Panc1 (cell line): ENCODE measurements around the gene ANKRD40. TPM values are rescaled to one million over a fixed set of nuclear protein-coding genes. Genes with fewer than 3 reads are reported as not detected.

Experiments
- ATAC-seq: fragments of 200-7000 bp; cut with Tn5 transposase; 2 replicates; pipeline ENCODE4 v1.9.1; 2020; ENCODE audit warnings: mild to moderate bottlenecking, moderate library complexity
- BruUV-seq: library from RNA; stranded (reverse); fragments of 400-500 nt; replicated peaks from 2 replicates; lab custom pipeline; 2021; lab: Mats Ljungman, UMichigan
- CTCF ChIA-PET: fragments of 300-600 bp; sonication (Branson Sonifier 250); formaldehyde crosslinking; loops from one replicate; lab custom pipeline; 2022; ENCODE audit warnings: antibody characterized with exemption; lab: Charles Lee
- POLR2A ChIA-PET: fragments of 300-600 bp; sonication (Branson Sonifier 250); formaldehyde crosslinking; loops from one replicate; lab custom pipeline; 2022; ENCODE audit warnings: antibody characterized with exemption; lab: Charles Lee
- DNase-seq: peaks from one replicate; pipeline ENCODE4 v3.0.0-alpha.2; 2010; ENCODE audit warnings: low read depth, low spot score
- H3K27ac ChIP-seq: 2 replicates; pipeline ENCODE4 v1.5.1; 2011; ENCODE audit warnings: mild to moderate bottlenecking, low read length, inconsistent platforms
- H3K27me3 ChIP-seq: fragments of 200-500 bp; sonication (Bioruptor generic); 2 replicates; pipeline ENCODE4 v1.6.0; 2014; ENCODE audit warnings: low read length, inconsistent platforms; ENCODE audit not compliant: control insufficient read depth, insufficient read depth
- H3K36me3 ChIP-seq: fragments of 200-500 bp; sonication (Bioruptor generic); 2 replicates; pipeline ENCODE4 v1.5.1; 2014; ENCODE audit warnings: inconsistent platforms, mild to moderate bottlenecking, low read length, moderate library complexity; ENCODE audit not compliant: control insufficient read depth, insufficient read depth
- H3K4me1 ChIP-seq: 2 replicates; pipeline ENCODE4 v1.5.1; 2011; ENCODE audit warnings: inconsistent platforms, mild to moderate bottlenecking, low read length, moderate library complexity; ENCODE audit not compliant: control insufficient read depth, insufficient read depth
- H3K4me3 ChIP-seq, 2 experiments: 2 replicates each; pipeline ENCODE4 v1.5.1; 2011 to 2012; ENCODE audit warnings: low read depth in 2 of 2, low read length in 2 of 2, mild to moderate bottlenecking in 2 of 2, inconsistent platforms in 1 of 2, moderate library complexity in 1 of 2
- H3K9me3 ChIP-seq: fragments of 200-500 bp; sonication (Bioruptor generic); 2 replicates; pipeline ENCODE4 v1.5.1; 2014; ENCODE audit warnings: low read depth, mild to moderate bottlenecking, inconsistent platforms, low read length, moderate library complexity; ENCODE audit not compliant: control insufficient read depth, insufficient read depth
- CTCF ChIP-seq: fragments of 450-650 bp; IDR thresholded peaks from 2 replicates; pipeline ENCODE4 v1.5.1; 2017; ENCODE audit warnings: mild to moderate bottlenecking
- POLR2AphosphoS5 ChIP-seq: IDR thresholded peaks from 2 replicates; pipeline ENCODE4 v1.6.1; 2012; ENCODE audit warnings: mild to moderate bottlenecking, low read depth, low read length, moderate library complexity
- SIN3A ChIP-seq: IDR thresholded peaks from 2 replicates; pipeline ENCODE4 v1.6.1; 2012; ENCODE audit warnings: low read depth, mild to moderate bottlenecking, low read length, moderate library complexity, borderline replicate concordance; ENCODE audit not compliant: insufficient read depth
- TCF7L2 ChIP-seq: IDR thresholded peaks from 2 replicates; pipeline ENCODE4 v1.6.1; 2011; ENCODE audit warnings: mild to moderate bottlenecking, low read depth, low read length, inconsistent platforms
- in situ Hi-C: cut with HindIII; loops from 2 replicates; pipeline ENCODE4 v1.10.0; 2016; ENCODE audit warnings: low sequenced_read_pairs, low pct_unique_long_range_greater_than_20kb
- intact Hi-C: fragments of 100-400 bp; cut with micrococcal nuclease; formaldehyde crosslinking; loops from one replicate; pipeline ENCODE4 v1.10.0; 2022; ENCODE audit not compliant: unreplicated experiment
- total RNA-seq: library from RNA; stranded (reverse); gene quantifications from one replicate; pipeline ENCODE4 v1.2.1, GENCODE V29; 2021; ENCODE audit not compliant: unreplicated experiment
- TF ChIP-seq, protein P1 (sequence below), 2 experiments: IDR thresholded peaks; 2 replicates each; pipeline ENCODE4 v1.6.1; 2011 to 2012; ENCODE audit warnings: low read depth in 2 of 2, control low read depth in 1 of 2, low read length in 1 of 2, mild to moderate bottlenecking in 1 of 2, moderate library complexity in 1 of 2; ENCODE audit not compliant: insufficient read depth in 1 of 2

Gene ANKRD40
- total RNA-seq, 1 experiment from 2014 or later = 57.2 TPM

DNA sequence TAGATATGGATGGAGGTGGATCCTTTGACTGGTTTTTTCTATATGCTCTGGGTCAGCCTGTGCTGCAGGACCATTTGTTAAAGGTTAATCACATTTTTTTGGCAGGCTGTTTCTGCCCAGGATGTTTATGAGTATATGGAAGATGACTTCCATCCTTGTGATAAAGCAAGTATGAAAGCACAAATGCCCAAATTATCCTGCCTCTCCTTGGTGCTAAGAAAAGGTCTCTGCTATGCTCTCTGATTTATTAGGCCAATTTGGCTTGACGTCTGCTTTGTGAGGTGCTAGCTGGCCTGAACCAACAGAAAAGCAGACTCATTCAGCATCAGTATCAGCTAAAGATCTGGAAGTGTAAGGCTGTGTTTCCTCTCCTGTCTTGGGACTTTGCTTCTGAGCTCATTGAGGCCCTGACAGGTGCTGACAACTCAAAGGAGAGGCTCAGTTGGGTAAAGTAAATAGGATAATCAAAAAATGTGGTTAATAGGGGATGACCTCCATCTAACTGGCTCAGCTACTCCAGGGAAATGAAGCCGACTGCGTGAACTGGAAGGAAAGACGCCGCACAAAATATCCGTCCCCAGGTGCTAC is 15.2 kb downstream of the ANKRD40 start:
- Histone ChIP-seq H3K4me1 (peaks cover 67% of the 10 kb centered on the region), H3K9me3 (no peaks in the 10 kb centered on the region), H3K4me3 (no peak overlapping the region), H3K27ac (peak overlapping the region; percentile 29), H3K27me3 (no peaks in the 10 kb centered on the region), H3K36me3 (peaks cover 21% of the 10 kb centered on the region)
- in situ Hi-C loops = no loop called here
- CTCF ChIA-PET = interaction anchor here (0.5 to 1.5 kb wide), 6 partner anchors 13 to 332 kb away, joined by 3 to 5 read pairs (median 4); no protein-coding TSS in a partner anchor
- POLR2A ChIA-PET = interaction anchor here (0.6 kb wide), 2 partner anchors 70 to 1946 kb away, joined by 3 to 6 read pairs; no protein-coding TSS in a partner anchor
- ATAC-seq (no peak), DNase-seq (no peak)
- BruUV-seq = no TSS peak
- TF ChIP-seq TCF7L2 (no peak), CTCF (no peak), SIN3A (no peak), POLR2AphosphoS5 (no peak)
- TF ChIP-seq, protein P1, sequence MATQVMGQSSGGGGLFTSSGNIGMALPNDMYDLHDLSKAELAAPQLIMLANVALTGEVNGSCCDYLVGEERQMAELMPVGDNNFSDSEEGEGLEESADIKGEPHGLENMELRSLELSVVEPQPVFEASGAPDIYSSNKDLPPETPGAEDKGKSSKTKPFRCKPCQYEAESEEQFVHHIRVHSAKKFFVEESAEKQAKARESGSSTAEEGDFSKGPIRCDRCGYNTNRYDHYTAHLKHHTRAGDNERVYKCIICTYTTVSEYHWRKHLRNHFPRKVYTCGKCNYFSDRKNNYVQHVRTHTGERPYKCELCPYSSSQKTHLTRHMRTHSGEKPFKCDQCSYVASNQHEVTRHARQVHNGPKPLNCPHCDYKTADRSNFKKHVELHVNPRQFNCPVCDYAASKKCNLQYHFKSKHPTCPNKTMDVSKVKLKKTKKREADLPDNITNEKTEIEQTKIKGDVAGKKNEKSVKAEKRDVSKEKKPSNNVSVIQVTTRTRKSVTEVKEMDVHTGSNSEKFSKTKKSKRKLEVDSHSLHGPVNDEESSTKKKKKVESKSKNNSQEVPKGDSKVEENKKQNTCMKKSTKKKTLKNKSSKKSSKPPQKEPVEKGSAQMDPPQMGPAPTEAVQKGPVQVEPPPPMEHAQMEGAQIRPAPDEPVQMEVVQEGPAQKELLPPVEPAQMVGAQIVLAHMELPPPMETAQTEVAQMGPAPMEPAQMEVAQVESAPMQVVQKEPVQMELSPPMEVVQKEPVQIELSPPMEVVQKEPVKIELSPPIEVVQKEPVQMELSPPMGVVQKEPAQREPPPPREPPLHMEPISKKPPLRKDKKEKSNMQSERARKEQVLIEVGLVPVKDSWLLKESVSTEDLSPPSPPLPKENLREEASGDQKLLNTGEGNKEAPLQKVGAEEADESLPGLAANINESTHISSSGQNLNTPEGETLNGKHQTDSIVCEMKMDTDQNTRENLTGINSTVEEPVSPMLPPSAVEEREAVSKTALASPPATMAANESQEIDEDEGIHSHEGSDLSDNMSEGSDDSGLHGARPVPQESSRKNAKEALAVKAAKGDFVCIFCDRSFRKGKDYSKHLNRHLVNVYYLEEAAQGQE (IDR thresholded peaks at IDR 0.05; ENCODE audit: insufficient read depth in 1 of 2, low read depth in 2 of 2, low read length in 1 of 2) = no peak
- intact Hi-C loops = loop anchor here (5.0 kb wide), 1 partner anchor 210 kb away; no protein-coding TSS in a partner anchor

DNA sequence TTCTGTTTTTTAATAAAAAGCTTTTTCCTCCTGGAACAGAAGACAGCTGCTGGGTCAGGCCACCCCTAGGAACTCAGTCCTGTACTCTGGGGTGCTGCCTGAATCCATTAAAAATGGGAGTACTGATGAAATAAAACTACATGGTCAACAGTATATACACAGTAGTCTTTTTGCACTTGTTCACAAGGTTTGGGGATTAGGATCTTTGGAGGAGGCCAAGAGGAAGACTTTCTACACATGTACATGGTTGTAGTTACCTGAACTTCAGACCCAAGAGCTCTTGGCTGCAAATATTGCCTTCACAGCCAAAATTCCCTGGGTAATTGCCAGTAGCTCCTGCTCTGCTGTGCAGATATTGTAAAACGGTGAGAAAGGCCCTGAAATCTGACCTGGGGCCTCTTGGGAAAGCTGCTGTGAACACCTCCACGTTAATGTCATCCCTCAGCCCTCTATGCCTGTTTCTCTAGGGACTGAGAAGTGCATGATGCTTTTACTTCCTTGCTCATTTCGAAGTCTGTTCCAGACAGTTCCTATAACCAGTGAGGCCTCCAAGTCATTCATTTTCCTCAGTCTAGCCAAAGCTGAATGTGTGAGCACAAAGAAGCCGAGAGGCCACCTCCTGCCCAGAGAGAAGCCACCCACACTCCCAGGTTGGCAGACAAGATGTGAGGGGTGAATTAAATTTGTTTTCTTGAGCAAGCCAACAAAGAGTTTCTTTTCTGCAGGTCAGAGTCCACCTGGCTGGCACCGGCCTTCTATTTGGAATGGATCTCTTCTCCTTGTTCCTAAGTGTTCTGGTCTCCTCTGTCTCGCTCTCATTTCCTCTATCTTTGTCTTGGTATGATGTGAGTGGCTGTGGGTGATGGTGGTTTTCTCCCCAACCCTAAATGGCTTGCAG is 15.9 kb downstream of the ANKRD40 start:
- no TSS peak for BruUV-seq
- DNase-seq = no peak
- ChIA-PET CTCF (interaction anchor here (0.5 to 1.5 kb wide), 5 partner anchors 13 to 141 kb away, joined by 3 to 13 read pairs (median 3); no protein-coding TSS in a partner anchor), POLR2A (interaction anchor here (0.6 kb wide), 3 partner anchors 61 to 1945 kb away, joined by 3 to 6 read pairs (median 4); no protein-coding TSS in a partner anchor)
- ATAC-seq = 0 out of 2 replicates have a peak, but pooled peaks have one; percentile 1
- Histone ChIP-seq H3K36me3 (peaks cover 15% of the 10 kb centered on the region), H3K27me3 (no peaks in the 10 kb centered on the region), H3K27ac (peak overlapping the region; percentile 29), H3K4me3 (no peak overlapping the region), H3K4me1 (peaks cover 72% of the 10 kb centered on the region), H3K9me3 (no peaks in the 10 kb centered on the region)
- TF ChIP-seq CTCF = no peak
- TF ChIP-seq TCF7L2 = no peak
- TF ChIP-seq, protein P1 (IDR thresholded peaks at IDR 0.05; ENCODE audit: insufficient read depth in 1 of 2, low read depth in 2 of 2, low read length in 1 of 2) = no peak
- TF ChIP-seq POLR2AphosphoS5 = no peak
- no peak for TF ChIP-seq SIN3A
- in situ Hi-C loops (no loop called here), intact Hi-C loops (loop anchor here (5.0 kb wide), 1 partner anchor 209 kb away; no protein-coding TSS in a partner anchor)
